H1 (cell line): Measurements from ENCODE around the gene PRICKLE2.

Source experiments
- KDM5A ChIP-seq: fragments of 200-600 bp; IDR thresholded peaks from 2 replicates; pipeline ENCODE4 v1.7.1; 2012; ENCODE audit warnings: mild to moderate bottlenecking, low read length, inconsistent platforms, mixed read lengths
- POLR2AphosphoS5 ChIP-seq: IDR thresholded peaks from 2 replicates; pipeline ENCODE4 v1.6.1; 2011; ENCODE audit warnings: low read depth, low read length
- SAP30 ChIP-seq: fragments of 300-600 bp; sonication (generic); IDR thresholded peaks from 2 replicates; pipeline ENCODE4 v1.7.1; 2012; ENCODE audit warnings: low read length, moderate library complexity, mild to moderate bottlenecking, inconsistent platforms; ENCODE audit not compliant: insufficient read depth, insufficient replicate concordance
- TAF1 ChIP-seq: IDR thresholded peaks from 2 replicates; pipeline ENCODE4 v1.6.1; 2011; ENCODE audit warnings: mild to moderate bottlenecking, low read depth, low read length
- TBP ChIP-seq: IDR thresholded peaks from 2 replicates; pipeline ENCODE4 v1.6.1; 2011; ENCODE audit warnings: low read depth, low read length, improper control_type of control experiment
- TF ChIP-seq, protein P1 (sequence below), 3 experiments: IDR thresholded peaks; 1 replicate in 2 of 3; 2 replicates in 1 of 3; pipeline versions ENCODE4 v1.5.1 to v1.6.1; 2011; ENCODE audit warnings: low read length in 3 of 3, mild to moderate bottlenecking in 3 of 3, inconsistent platforms in 2 of 3, low read depth in 1 of 3, moderate library complexity in 1 of 3; ENCODE audit not compliant: insufficient read depth in 1 of 3; ENCODE audit errors: control extremely low read depth in 1 of 3

DNA sequence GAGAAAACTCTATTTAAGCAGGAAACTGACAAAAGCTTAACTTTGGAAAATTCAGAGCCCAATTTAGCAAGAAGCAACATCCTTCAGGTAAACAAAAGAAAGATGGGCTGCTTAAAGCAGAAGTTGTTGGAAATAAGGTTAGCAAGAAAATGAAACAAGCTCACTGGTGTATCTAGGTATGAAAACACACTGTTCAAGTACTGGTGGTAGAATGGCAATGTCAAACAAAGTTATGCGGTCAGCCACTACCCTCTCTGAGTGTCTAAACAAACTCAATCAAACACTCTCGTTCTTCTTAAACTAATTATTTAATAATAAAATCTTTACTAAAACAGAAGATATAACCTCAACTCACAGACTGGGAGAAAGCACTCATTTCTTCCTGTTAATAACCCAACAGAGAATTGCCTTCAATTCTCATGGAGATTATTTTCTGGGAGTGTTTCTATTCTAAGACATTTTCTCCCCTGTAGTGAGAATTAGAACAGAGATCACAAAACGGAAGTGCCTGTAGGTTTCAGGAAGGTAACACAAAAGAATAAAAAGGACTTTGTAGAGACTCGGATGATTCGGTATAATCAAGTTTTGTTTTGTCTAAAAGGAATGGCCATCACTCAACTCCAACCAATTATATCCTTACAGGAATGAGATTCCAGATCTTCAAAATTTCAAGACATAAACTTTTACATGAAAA lies 28.9 kb downstream of the PRICKLE2 start:
- TF ChIP-seq KDM5A (no peak), POLR2AphosphoS5 (no peak), TAF1 (no peak), TBP (no peak), SAP30 (no peak)
- TF ChIP-seq, protein P1, sequence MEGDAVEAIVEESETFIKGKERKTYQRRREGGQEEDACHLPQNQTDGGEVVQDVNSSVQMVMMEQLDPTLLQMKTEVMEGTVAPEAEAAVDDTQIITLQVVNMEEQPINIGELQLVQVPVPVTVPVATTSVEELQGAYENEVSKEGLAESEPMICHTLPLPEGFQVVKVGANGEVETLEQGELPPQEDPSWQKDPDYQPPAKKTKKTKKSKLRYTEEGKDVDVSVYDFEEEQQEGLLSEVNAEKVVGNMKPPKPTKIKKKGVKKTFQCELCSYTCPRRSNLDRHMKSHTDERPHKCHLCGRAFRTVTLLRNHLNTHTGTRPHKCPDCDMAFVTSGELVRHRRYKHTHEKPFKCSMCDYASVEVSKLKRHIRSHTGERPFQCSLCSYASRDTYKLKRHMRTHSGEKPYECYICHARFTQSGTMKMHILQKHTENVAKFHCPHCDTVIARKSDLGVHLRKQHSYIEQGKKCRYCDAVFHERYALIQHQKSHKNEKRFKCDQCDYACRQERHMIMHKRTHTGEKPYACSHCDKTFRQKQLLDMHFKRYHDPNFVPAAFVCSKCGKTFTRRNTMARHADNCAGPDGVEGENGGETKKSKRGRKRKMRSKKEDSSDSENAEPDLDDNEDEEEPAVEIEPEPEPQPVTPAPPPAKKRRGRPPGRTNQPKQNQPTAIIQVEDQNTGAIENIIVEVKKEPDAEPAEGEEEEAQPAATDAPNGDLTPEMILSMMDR (IDR thresholded peaks at IDR 0.05; ENCODE audit: control extremely low read depth in 1 of 3, insufficient read depth in 1 of 3, low read depth in 1 of 3, low read length in 3 of 3), result no peak
